DND-41 (cell line): ENCODE data around the gene VSX1.

Experiments used
- EZH2 ChIP-seq: IDR thresholded peaks from 3 replicates; pipeline ENCODE4 v1.6.1; 2012; ENCODE audit warnings: borderline replicate concordance, low read depth, mild to moderate bottlenecking, moderate library complexity, low read length, inconsistent platforms; ENCODE audit not compliant: severe bottlenecking
- TF ChIP-seq, protein P1 (sequence below): IDR thresholded peaks from 2 replicates; pipeline ENCODE4 v1.5.1; 2012; ENCODE audit warnings: borderline replicate concordance, low read length, moderate library complexity, mild to moderate bottlenecking; ENCODE audit not compliant: poor library complexity, severe bottlenecking; ENCODE audit errors: extremely low read depth

- TF ChIP-seq, protein P1, sequence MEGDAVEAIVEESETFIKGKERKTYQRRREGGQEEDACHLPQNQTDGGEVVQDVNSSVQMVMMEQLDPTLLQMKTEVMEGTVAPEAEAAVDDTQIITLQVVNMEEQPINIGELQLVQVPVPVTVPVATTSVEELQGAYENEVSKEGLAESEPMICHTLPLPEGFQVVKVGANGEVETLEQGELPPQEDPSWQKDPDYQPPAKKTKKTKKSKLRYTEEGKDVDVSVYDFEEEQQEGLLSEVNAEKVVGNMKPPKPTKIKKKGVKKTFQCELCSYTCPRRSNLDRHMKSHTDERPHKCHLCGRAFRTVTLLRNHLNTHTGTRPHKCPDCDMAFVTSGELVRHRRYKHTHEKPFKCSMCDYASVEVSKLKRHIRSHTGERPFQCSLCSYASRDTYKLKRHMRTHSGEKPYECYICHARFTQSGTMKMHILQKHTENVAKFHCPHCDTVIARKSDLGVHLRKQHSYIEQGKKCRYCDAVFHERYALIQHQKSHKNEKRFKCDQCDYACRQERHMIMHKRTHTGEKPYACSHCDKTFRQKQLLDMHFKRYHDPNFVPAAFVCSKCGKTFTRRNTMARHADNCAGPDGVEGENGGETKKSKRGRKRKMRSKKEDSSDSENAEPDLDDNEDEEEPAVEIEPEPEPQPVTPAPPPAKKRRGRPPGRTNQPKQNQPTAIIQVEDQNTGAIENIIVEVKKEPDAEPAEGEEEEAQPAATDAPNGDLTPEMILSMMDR: no peak
- no peak for TF ChIP-seq EZH2
Measured at GRCh38 chr20:25038103-25038410, 43.9 kb downstream of the VSX1 start.
